Effector CD8-positive, alpha-beta T cell (primary cell): ENCODE data around the gene PAX2.

Experiments used
- DNase-seq: peaks from one replicate; lab custom pipeline; 2025; lab: John Stamatoyannopoulos, UW

PAX2 gene

GRCh38 chr10:100724531-100725027 lies 20.8 kb upstream of the PAX2 start:
- DNase-seq = no peak

- DNase-seq = no peak
Measured at GRCh38 chr10:100725071-100725471, 20.3 kb upstream of the PAX2 start.

GRCh38 chr10:100725869-100726426 lies 19.4 kb upstream of the PAX2 start:
- DNase-seq = no peak

- no peak for DNase-seq
Measured at GRCh38 chr10:100727808-100728207, 17.6 kb upstream of the PAX2 start.

- DNase-seq = no peak
Measured at GRCh38 chr10:100728928-100729861, 16.2 kb upstream of the PAX2 start.

- DNase-seq = no peak
Measured at GRCh38 chr10:100729862-100730724, 15.3 kb upstream of the PAX2 start.

GRCh38 chr10:100730725-100731406 lies 14.5 kb upstream of the PAX2 start:
- no peak for DNase-seq

- no peak for DNase-seq
Measured at GRCh38 chr10:100731407-100732240, 13.8 kb upstream of the PAX2 start.

- DNase-seq = no peak
Measured at GRCh38 chr10:100732241-100732596, 13.2 kb upstream of the PAX2 start.

GRCh38 chr10:100733329-100733728 lies 12.1 kb upstream of the PAX2 start:
- DNase-seq = no peak

GRCh38 chr10:100734295-100735086 lies 10.9 kb upstream of the PAX2 start:
- DNase-seq = no peak

GRCh38 chr10:100735087-100735336 lies 10.4 kb upstream of the PAX2 start:
- no peak for DNase-seq

- DNase-seq = no peak
Measured at GRCh38 chr10:100735337-100736143, 9.8 kb upstream of the PAX2 start.

GRCh38 chr10:100736144-100736808 lies 9.1 kb upstream of the PAX2 start:
- DNase-seq = no peak

GRCh38 chr10:100736809-100737354 lies 8.5 kb upstream of the PAX2 start:
- no peak for DNase-seq

- no peak for DNase-seq
Measured at GRCh38 chr10:100737355-100738054, 7.9 kb upstream of the PAX2 start.

GRCh38 chr10:100738055-100738827 lies 7.1 kb upstream of the PAX2 start:
- no peak for DNase-seq
